Testis (tissue), 3 donors: ENCODE results near the gene HNF1A. TPM values are rescaled to one million over a fixed set of nuclear protein-coding genes. Genes with fewer than 3 reads are reported as not detected.

Source experiments
- DNase-seq: peaks from one replicate; pipeline ENCODE4 v3.0.0-alpha.2; 2019
- H3K27ac ChIP-seq, 2 donors: fragments of 200-600 bp; sonication (generic); one replicate each; pipeline ENCODE4 v1.5.1; 2019
- H3K27me3 ChIP-seq: fragments of 200-600 bp; sonication (generic); one replicate; pipeline ENCODE4 v1.5.1; 2019
- H3K36me3 ChIP-seq: fragments of 200-600 bp; sonication (generic); one replicate; pipeline ENCODE4 v1.5.1; 2017; ENCODE audit warnings: low read depth; ENCODE audit errors: missing control alignments
- H3K4me1 ChIP-seq: fragments of 200-600 bp; sonication (generic); one replicate; pipeline ENCODE4 v1.5.1; 2019
- H3K4me3 ChIP-seq, 2 donors: fragments of 200-600 bp; sonication (generic); one replicate each; pipeline ENCODE4 v1.5.1; 2017 to 2019
- H3K9me3 ChIP-seq: fragments of 200-600 bp; sonication (generic); one replicate; pipeline ENCODE4 v1.5.1; 2017
- POLR2A ChIP-seq: fragments of 450-650 bp; IDR thresholded peaks from one replicate; pipeline ENCODE4 v1.6.1; 2017; ENCODE audit warnings: antibody characterized with exemption, mild to moderate bottlenecking, moderate library complexity
- WGBS, 2 donors: methylation state at CpG; one replicate each; pipeline ENCODE4 v1.1.5; 2018; 5-methylcytosine and 5-hydroxymethylcytosine counted together
- intact Hi-C: fragments of 100-400 bp; cut with DNase I; formaldehyde crosslinking; loops from one replicate; pipeline ENCODE4 v1.15.1; 2023; ENCODE audit warnings: low total_unique reads
- polyA plus RNA-seq: library from polyadenylated mRNA; stranded (reverse); fragments of 350-450 nt; fragmentation: Illumina TruSeq; extraction: RNeasy Lipid Tissue Mini Kit (QIAGEN cat#74804); gene quantifications from one replicate; pipeline ENCODE4 v1.2.3, GENCODE V29; 2014; ENCODE audit warnings: low read depth, low replicate concordance; ENCODE audit not compliant: insufficient read depth
- total RNA-seq, 2 donors: library from RNA; depleted of rRNA; stranded (reverse); fragments of >200 nt; gene quantifications; one replicate each; pipeline ENCODE4 v1.2.3, GENCODE V29; 2016
- TF ChIP-seq, protein P1 (sequence below), 3 experiments: fragments of 450-650 bp in 2 of 3; fragments of 200-600 bp in 1 of 3; sonication (generic) in 1 of 3; IDR thresholded peaks; one replicate each; pipeline ENCODE4 v1.5.1; 2016 to 2019; ENCODE audit warnings: antibody characterized with exemption in 3 of 3, mild to moderate bottlenecking in 2 of 3, moderate library complexity in 1 of 3

HNF1A gene
- total and polyA plus RNA-seq, 3 donors from 2014 or later: 0.70 to 0.81 (median 0.79) TPM

DNA sequence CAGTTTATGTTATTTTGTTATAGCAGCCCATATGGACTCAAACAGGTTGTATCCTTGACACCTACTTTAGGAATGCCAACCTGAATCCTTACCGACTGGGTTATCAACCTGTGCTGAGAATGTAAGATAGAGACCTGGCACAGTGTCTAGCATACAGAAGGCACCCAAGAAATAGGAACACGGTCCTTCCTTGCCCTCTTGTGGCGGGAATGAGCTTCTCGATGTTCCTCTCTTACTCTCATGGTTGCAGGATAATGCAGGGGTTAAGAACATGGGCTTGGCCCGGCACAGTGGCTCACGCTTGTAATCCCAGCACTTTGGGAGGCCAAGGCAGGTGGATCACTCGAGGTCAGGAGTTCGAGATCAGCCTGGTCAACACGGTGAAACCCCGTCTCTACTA lies 31.4 kb downstream of the HNF1A start:
- intact Hi-C loops: no loop called here
- Histone ChIP-seq H3K36me3 (peaks cover 1% of the 10 kb centered on the region), H3K27ac (no peak overlapping the region), H3K4me3 (no peak overlapping the region), H3K27me3 (no peaks in the 10 kb centered on the region), H3K9me3 (no peaks in the 10 kb centered on the region), H3K4me1 (no peaks in the 10 kb centered on the region)
- WGBS, 2 donors: 71 to 77% methylated on average over 10 of the region's 10 CpGs
- TF ChIP-seq POLR2A: no peak
- TF ChIP-seq, protein P1, sequence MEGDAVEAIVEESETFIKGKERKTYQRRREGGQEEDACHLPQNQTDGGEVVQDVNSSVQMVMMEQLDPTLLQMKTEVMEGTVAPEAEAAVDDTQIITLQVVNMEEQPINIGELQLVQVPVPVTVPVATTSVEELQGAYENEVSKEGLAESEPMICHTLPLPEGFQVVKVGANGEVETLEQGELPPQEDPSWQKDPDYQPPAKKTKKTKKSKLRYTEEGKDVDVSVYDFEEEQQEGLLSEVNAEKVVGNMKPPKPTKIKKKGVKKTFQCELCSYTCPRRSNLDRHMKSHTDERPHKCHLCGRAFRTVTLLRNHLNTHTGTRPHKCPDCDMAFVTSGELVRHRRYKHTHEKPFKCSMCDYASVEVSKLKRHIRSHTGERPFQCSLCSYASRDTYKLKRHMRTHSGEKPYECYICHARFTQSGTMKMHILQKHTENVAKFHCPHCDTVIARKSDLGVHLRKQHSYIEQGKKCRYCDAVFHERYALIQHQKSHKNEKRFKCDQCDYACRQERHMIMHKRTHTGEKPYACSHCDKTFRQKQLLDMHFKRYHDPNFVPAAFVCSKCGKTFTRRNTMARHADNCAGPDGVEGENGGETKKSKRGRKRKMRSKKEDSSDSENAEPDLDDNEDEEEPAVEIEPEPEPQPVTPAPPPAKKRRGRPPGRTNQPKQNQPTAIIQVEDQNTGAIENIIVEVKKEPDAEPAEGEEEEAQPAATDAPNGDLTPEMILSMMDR (IDR thresholded peaks at IDR 0.05): peak in 2 of 3 experiments; percentile 14 to 21
- peak; percentile 59 for DNase-seq

DNA sequence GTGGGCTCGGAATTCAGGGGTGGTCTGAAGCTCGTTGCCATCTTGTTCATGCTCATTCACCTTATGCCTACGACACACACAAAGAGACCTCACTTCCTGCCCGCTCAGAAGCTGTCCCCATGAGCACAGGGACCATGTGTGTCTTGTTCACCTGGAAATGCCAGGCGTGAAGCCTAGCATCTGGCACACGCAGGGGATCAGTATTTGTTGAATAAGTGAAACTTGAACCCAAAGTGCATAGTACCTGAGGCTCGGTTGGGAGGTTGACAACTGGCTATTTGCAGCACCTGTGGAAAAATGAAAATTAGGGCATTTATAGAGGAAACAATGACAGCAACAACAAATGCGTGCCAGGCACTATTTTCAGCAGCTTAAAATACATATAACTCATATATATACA lies 32.5 kb downstream of the HNF1A start:
- intact Hi-C loops: no loop called here
- Histone ChIP-seq H3K9me3 (no peaks in the 10 kb centered on the region), H3K4me1 (no peaks in the 10 kb centered on the region), H3K27me3 (no peaks in the 10 kb centered on the region), H3K27ac (no peak overlapping the region), H3K36me3 (no peaks in the 10 kb centered on the region), H3K4me3 (no peak overlapping the region)
- WGBS, 2 donors: 93 to 95% methylated on average over 8 of the region's 8 CpGs
- no peak for DNase-seq
- TF ChIP-seq, protein P1 (IDR thresholded peaks at IDR 0.05): no peak
- no peak for TF ChIP-seq POLR2A

DNA sequence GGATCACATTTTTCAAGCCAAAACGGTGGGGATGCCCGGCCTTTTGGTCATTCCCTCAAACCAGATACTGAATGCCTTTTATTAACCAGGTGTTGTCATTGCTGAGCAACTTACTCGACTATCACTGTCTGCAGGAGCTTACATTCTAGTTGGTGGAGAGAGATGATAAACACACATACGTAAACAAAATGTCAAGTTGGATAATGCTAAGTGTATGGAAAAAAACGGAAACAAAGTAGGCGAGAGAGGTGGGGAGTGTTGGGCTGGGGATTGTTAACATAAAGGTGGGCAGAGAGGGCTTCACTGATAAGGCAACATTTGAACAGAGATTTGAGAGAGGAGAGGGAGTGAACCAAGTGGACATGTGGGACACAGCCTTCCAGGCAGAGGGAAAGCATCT lies 33.5 kb downstream of the HNF1A start:
- H3K36me3 ChIP-seq: no peaks in the 10 kb centered on the region
- H3K27me3 ChIP-seq: no peaks in the 10 kb centered on the region
- 82 to 84% methylated on average over 6 of the region's 6 CpGs for WGBS, 2 donors

GRCh38 chr12:121013715-121014114 lies 35.4 kb downstream of the HNF1A start:
- H3K27me3 ChIP-seq: no peaks in the 10 kb centered on the region
- no peak for TF ChIP-seq POLR2A
- TF ChIP-seq, protein P1 (IDR thresholded peaks at IDR 0.05): no peak
- no peaks in the 10 kb centered on the region for H3K36me3 ChIP-seq
- 79 to 84% methylated on average over 3 of the region's 3 CpGs for WGBS, 2 donors
- no peaks in the 10 kb centered on the region for H3K9me3 ChIP-seq
- no peak overlapping the region for H3K4me3 ChIP-seq
- intact Hi-C loops: no loop called here
- no peaks in the 10 kb centered on the region for H3K4me1 ChIP-seq
- no peak for DNase-seq
- no peak overlapping the region for H3K27ac ChIP-seq

More for the DNA sequence above, 33.5 kb downstream of the HNF1A start:
- no peak overlapping the region for H3K4me3 ChIP-seq
- TF ChIP-seq, protein P1 (IDR thresholded peaks at IDR 0.05): no peak
- TF ChIP-seq POLR2A: no peak
- DNase-seq: no peak
- no peak overlapping the region for H3K27ac ChIP-seq
- no peaks in the 10 kb centered on the region for H3K4me1 ChIP-seq
- H3K9me3 ChIP-seq: no peaks in the 10 kb centered on the region
- intact Hi-C loops: no loop called here
